Measurements from ENCODE around the gene SERPINB13.

GRCh38 chr18:63545000-63545399 lies 42.1 kb upstream of the SERPINB13 start:
- TF ChIP-seq, protein P1, sequence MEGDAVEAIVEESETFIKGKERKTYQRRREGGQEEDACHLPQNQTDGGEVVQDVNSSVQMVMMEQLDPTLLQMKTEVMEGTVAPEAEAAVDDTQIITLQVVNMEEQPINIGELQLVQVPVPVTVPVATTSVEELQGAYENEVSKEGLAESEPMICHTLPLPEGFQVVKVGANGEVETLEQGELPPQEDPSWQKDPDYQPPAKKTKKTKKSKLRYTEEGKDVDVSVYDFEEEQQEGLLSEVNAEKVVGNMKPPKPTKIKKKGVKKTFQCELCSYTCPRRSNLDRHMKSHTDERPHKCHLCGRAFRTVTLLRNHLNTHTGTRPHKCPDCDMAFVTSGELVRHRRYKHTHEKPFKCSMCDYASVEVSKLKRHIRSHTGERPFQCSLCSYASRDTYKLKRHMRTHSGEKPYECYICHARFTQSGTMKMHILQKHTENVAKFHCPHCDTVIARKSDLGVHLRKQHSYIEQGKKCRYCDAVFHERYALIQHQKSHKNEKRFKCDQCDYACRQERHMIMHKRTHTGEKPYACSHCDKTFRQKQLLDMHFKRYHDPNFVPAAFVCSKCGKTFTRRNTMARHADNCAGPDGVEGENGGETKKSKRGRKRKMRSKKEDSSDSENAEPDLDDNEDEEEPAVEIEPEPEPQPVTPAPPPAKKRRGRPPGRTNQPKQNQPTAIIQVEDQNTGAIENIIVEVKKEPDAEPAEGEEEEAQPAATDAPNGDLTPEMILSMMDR (IDR thresholded peaks at IDR 0.05) = no peak
- TF ChIP-seq POLR2A (IDR thresholded peaks at IDR 0.05) = no peak
